GM19397 (cell line): ENCODE measurements around the gene HCFC1.
A peak's percentile ranks its signal among the peaks of the same experiment; 100 is the strongest.

ENCODE experiments used
- ATAC-seq: cut with Tn5 transposase; IDR thresholded peaks from one replicate; pipeline ENCODE4 v1.9.1; 2021; ENCODE audit warnings: mild to moderate bottlenecking, moderate library complexity; ENCODE audit not compliant: unreplicated experiment

HCFC1 gene

DNA sequence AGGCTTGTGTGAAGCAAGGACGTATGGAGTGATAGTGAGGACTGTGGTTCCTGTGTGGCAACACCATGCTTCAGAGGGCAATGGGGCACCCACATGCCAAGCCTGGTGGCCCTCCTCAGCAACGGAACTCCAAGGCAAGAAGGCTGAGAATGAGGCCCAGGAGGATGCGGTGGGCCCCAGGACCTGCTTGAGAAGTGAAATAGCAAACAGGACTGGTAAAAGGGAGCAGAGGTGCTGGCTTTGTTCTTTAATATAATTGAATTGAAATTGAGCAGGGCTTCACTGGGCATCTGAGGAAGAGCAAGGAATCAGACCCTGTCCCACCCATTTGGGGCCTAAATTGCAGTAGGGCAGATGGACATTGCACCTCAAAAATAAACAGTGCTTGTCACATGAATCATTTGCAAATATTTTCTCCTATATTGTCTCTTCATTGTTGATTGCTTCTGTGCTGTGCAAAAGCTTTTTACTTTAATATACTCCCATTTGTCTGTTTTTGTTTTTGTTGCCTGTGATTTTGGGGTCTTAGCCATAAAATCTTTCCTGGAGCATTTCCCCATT is 3.2 kb upstream of the HCFC1 start:
- ATAC-seq: no peak

DNA sequence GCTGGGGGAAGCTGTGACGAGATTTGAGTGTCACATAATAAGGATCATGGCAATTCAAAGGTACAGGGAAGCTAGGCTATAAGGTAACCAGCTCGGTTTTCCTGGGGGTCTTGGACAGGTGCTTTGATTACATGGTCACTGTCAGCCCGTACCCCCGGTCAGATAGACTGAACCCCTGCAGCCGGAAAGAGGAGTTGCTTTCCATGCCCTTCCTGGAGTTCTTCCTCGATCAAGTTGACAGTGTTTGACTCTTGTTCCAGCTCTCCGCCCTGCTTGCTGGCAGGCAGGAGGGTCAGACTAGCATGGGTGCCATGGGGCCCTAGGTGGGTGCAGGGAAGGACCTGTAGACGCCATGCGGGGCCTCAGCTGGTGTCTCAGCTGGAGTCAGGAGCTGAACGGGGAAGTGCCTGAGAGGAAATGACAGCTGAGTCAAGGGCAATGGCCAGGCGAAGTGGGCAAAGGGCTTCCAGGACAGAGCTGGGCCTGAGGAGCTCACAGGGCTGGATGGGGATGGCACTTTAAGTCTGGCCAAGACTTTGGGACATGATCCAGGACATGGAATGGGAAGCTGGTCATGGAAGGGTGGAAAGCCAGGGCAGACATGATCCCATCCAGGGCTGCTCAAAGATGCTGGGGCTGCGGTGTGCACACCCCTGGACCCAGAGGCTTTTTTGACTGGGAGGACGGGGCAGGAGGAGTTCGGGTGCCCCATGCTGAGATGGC is 2.5 kb upstream of the HCFC1 start:
- no peak for ATAC-seq

DNA sequence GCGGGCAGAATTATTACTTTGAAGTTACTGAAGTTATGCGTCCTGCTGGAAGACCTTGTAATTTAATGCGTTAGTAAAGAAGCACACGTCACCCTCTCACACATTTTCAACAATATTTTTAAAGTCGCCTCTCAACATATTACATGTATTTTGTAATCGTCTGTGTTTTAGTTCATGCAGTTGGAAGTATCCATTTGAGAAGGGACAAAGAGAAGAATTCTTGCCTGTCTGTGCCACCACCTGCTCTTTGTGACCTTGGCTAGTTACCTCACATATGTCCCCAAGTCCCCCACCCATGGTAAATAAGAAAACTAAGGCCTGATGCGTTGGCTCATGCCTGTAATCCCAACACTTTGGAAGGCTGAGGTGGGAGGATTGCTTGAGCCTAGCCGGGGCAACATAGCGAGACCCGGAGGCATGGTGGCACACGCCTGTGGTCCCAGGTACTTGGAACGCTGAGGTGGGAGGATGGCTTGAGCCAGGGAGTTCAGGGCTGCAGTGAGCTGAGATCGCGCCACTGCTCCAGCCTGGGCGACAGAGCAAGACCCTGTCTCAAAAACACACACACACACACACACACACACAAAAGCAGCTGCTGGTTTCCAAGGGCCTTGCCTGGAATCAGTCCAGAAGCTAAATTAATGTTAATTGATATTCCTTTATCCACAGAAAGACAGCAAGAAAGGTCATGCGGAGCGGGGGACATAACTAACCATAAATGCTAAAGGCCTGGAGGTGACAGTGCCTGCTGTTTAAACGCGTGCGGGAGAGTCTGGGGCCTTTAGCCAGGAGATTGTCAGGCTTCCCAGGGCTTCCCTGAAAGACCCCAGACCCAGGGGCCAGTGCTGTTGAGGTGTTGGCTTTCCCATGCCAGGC is 1.7 kb upstream of the HCFC1 start:
- ATAC-seq: no peak

DNA sequence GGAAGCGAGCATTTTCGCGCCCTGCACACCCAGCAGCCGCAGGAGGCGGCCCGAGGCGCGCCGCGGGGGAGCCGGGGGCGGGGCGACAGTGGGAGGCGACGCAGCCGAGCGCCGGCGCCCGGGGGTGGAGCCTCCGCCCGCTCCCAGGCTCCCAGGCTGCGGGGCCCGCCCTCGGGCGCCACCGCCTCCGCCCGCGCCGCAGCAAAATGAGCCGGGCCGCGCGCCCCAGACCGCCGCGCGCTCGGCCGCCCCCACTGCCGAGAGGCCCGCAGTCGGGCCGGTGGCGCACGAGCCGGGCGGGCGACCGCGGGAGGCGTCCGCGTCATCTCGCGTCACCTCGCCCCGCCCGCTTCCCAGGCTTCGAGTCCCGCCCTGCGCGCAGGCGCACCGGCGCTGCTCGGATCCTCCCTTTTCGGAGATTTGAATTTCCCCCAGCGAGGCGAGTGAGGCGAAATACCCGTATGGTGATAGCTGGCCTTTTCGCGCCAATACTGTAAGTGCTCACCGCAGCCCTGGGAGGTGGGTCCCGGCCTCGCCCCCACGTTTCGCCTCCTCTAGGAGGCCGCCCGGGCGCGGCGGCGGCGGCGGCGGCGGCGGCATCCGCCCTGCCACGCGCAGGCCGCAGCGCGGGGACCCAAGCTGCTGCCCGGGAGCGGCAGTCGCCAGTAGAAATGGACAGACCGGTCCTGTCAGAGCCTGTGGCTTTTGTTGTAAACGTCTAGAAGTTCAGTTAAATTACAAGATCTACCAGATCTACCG is 929 bp upstream of the HCFC1 start, which contains the start of gene TMEM187:
Gene TMEM187, plus strand, starts transcription at position 387 of the 759 bp plus-strand sequence. CDS start 9,309 bp downstream, outside the sequence.
- peak; percentile 57 for ATAC-seq

DNA sequence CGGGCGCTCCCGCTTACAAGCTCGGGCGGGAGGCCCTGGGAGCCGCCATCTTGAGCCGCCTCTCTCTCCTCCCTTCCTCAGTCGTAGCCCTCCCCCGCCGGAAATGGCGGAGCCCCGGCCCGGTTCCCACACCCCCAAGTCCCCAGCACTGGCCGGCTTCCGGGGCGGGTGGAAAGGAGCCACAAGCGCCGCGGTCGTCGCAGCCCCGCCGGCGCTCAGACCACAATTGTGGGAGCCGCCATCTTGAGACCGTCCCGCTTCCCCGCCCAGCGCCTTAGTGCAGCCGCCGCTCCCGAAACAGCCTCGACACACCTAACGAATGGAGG is 531 bp downstream of the HCFC1 start:
- peak; percentile 36 for ATAC-seq

DNA sequence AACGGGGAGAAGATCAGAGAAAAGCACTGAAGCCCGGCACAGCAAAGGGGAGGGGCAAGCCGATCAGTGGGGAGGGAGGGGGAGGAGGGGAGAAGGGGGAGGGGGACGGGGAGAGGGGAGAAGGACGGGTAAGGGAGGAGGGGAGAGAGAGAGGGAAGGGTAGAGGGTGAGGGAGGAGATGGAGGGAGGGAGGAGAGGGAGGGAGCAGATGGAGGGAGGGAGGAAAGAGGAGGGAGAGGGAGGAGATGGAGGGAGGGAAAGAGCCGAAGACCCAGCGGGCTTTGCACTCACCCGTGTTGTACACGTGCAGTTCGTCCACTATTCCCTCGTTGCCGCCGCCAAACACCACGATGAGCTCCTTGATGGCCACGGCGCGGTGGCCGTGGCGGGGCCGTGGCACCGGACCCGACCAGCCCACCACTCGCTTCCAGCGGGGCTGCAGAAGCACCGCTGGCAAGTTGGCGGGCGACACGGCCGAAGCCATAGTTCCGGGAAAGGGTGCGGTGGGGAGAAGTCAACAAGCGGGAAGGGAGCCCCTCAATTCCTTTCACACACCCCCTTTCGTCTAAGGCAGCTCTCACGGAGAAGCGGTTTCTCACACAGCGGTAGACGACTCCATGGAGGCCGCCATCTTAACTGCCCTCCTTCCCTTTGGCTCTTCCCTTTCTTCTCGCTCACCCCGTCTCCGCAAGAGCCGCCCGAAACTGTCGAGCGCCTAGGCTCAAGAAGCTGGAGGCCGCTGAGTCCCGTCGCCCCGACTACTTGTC is 1.1 kb downstream of the HCFC1 start:
- no peak for ATAC-seq

DNA sequence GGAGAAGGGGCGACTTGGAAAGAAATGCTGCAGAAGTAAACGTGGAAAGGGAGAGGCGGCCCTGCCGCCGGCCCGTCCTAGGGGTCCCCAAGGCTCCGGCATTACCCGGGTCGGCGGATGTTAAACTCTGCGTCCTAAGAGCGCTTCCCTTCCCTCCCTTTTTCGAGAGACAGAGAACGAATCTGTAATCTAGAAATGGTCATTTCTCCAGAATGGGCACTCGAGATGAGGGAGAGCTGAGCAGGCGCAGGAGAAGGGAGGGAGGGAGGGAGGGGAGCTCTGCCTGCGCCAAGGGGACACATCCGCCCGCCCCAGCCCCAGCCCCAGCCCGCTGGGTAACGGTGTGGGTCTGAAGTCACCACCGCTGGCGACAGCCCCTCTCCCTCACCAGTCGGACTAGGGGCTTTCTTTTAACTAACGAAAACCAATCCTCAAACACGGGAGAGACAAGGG is 1.7 kb downstream of the HCFC1 start:
- no peak for ATAC-seq

DNA sequence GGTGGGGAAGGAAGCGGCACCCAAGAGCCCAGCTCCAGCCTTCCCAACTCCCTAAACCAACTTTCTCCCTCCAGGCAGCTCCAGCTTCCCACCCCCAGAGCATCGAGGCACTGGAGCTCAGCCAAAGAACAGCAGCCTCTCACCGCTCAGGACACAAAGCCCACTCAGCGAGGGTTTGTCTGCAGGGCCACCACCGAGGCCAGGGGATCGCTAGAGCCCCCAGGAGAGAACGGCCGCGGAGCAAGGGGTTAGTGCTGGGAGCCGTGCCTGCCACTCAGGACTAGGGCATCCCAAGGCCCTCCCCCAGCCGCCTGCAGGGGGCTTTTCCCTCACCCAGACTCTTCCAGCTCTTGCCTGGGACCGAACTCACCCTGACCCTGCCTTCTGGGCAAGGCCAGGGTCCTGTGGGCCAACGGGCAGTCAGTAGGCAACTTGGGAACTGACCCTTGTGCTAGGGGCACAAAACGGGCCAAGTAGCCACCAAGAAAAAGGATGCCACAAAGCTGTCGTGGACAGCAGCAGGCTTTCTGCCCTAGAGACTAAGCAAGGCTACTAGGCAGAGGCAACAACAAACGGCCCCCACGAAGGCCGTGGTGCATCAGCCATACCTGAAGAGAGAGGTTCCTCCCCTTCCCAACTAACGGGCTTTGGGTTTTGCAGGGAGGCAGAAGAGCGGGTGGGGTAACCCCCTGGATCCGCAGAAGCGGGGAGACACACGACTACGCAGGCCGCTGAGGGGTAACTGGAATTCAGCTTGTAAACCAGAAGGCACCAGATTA is 2.3 kb downstream of the HCFC1 start:
- ATAC-seq: no peak

DNA sequence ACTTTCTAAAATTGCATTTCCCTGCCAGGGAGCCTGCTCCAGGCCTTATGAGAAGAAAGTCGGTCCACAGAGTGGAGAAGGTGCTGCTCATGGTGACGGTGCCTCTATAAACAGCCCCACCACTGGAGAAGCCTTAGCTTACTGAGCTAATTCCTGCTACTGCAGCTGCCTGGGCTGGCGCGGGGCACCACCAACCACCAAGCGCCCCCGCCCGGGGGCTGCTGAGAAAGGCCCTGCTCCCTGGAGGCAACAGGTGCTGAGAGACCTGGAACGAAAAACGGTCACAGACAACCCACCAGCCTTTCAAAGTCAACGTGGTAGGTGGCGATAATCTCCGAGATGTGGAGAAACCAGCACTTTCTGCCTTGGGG is 2.9 kb downstream of the HCFC1 start:
- no peak for ATAC-seq

DNA sequence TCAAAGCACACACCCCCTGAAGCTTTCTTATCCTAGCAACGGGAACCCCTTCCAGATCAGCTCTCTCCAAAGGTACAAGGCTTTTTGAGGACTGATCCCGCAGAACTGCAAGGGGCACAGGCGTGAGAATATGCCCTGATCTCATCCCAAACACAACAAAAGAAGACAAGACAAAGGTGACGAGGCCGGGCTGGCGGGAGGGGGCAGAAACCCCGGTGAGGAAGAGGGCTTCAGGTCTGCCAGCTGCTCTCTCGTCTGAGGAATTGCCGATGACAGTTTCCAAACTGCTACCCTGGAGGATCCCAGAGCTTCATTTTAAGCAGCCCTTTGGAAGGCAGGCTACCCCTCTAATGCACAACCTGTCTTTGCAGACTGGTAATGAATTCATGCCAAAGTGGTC is 3.4 kb downstream of the HCFC1 start:
- no peak for ATAC-seq

DNA sequence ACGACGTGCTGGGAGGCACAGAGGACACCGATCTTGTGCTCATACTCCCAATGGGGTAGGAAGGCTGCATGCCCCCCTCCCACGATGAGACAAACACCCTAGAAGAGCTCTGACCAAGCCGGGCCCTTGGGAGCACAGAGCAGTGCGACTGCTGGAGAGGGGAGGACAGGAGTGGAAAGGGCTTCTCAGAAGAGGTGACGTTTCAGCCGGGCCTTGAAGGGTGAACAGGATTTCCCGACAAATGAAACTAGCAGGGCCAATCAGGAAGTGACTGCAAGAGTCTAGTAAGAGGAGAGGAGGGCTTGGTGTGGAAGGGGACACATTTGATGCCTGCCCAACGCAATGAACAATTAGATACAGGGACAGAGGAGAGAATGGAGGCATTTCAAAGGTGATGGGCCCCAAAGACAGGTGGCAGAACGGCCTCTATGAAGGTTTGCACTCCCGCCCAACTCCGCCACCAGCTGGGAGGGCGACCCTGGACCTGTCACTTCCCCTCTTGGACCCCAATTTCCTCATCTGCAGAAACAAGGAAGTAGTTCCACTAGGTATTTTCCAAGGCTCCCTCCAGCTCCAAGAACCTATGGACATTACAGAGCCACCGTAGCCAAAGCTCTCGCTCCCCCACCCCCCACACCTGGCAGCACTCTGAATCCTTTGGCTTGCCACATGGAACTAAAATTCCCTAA is 3.9 kb downstream of the HCFC1 start:
- ATAC-seq: no peak

DNA sequence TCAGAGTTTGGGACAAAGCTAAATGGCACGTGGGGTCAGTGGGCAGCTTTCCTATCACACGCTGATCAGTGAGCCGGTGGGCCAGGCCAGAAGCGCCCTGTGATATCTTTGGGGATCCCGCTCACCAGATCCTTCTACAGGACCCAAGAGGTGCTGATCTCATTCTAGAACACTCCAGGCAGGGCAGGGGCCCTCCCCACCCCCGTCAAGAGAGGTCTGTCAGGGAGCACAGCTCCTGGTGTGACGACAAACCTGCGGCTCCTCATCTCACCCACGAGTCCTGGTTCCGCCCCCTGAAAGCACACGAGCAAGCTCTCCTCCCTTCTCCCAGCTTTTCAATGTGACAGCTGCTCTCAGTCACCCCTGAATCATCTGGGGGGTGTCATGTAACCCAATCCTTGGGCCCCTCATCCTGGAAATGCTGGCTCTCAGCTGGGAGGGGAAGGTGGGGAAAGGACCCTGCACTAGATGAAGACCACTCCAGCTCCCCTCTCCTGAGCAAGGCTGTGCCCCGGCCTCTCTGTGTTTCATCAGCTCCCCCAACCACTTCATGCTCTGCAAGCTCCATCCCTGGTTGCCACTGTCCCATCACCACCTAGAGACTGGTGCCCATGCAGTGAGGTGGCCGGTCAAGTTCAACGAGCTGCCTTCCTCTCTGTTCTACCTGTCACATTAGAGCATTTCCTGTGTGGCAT is 4.6 kb downstream of the HCFC1 start:
- ATAC-seq: no peak

DNA sequence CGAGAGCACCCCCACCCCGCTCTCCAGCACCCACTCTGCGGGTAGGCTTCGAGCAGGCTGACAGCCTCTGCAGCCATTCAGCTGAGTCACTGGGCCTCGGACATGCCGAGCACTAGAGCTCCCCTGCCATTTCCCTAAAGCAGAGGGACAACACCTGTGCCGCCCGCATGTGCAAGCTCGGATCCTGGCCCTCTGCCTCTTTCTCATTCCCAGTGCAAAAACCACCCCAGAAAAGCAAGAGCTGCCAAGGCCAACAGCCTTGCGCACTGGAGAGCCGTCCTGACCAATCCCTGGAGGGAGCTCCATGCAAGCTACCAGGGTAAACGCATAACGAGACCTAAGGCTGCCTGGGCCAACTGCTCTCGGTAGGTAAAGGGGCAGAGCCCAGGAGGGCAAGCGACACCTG is 5.3 kb downstream of the HCFC1 start:
- ATAC-seq: no peak

DNA sequence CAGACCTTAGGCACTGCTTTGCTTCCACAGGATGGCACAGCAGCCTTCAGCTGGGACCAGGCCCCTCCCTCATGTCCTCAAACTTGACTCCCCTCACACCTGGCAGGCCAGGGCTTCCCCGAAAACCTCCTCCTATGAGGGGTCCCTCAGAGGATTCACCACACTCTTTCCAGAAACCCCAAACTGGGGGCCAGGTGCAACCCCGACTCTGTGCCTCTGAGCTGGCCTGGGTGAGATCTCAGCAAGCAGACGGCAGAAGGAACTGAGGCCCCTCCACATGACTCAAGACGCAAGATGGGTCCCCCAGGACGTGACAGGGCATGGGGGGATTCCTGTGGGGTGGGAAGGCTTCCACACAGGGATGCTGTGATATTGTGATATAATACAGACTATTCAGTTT is 6.2 kb downstream of the HCFC1 start:
- no peak for ATAC-seq

DNA sequence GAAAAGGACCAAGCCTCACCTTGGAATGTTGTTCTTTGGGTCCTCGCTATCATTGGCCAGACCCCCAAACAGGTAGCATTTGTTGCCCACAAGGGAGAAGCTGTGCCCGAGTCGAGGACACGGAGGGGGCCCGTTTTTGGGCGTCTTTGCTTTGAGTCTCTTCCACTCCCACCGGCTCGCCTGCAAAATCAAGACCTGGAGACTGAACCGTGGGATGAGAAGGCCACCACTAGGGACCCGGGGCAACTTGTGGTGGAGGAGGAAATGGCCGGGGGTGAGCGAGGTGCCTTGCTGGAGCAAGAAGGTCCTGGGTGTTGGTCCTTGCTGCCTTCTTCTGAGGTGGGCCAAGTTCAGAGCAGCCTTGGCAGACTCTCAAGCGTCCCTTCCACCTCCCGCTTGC is 7.5 kb downstream of the HCFC1 start:
- ATAC-seq: no peak

DNA sequence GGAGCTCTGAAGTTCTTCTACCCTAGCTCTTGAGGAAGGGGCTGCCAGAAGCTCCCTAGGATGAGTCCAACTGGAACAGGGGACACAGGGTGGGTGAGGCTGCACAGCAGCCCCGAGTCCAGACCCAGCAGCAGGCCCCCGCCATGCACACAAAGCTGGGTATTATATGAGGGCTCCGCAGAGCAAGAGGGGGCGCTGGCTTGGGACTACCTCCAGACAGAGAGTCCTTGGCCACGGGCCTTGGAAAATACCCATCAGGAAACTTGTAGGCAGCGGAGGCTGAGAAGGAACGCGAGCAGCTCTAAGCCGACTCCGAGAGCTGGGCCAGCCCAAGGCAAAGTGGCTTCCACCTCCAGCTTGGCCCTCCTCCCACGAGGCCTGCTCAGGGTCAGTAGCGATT is 8.1 kb downstream of the HCFC1 start:
- no peak for ATAC-seq

DNA sequence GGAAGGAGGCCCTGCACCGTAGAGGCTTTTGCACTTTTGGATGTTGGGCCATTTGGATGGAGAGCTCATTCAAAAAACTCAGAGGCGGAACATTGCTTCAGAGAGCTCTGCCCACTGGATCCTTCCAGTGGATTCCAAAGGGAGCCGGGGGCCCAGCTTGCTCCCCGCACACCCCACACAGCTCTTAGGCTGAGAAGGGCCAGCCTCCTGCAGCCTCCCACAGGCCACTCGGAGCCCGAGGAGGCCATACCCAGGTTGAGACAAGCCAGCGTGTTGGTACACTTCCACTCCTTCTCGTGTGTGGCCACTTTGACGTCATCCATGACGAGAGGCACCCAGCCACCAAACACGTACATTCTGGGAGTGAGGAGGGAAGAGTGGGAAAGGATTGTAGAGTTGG is 10.3 kb downstream of the HCFC1 start:
- no peak for ATAC-seq

DNA sequence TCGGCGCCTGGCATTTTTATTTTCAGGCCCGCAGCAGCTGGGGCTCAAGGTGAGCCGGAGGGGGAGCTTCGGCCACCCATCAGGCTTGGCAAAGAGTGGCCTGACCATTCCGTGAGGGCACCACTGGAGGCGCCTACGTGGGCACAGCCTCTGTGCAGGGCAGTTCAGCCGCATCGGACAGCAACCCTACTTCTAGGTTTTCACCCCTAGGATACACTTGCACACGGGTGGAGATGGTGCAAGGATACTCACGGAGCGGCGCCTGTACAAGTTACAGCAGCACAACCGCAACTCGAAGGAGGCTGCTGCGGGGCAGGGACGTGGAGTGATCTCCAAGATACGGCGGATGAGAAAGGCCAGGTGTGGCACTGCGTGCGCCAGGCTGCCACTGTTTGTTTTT is 10.8 kb downstream of the HCFC1 start:
- ATAC-seq: no peak

DNA sequence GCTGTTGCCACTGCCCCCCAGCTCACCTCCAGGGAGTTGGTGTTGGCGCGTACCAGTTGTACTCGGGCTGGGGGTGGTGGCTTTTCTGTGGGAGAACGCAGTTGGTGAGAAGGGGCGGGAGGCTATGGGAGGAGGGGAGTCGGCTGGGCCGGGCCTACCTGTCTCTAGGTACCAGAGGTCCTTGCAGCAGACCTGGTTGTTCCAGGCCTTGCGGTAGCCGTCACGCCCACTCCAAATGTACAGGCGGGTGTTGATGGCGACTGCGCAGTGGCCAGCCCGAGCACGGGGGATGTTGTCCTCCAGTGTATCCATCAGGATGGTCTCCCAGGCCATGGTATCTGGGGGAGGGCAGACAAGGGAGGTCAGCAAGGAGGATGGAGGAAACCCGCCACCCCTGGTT is 11.5 kb downstream of the HCFC1 start:
- ATAC-seq: no peak
